Sciatic nerve (tissue), 2 donors: ENCODE results near the gene AKT1S1. TPM values are rescaled to one million over a fixed set of nuclear protein-coding genes. Genes with fewer than 3 reads are reported as not detected.

Source experiments
- ATAC-seq: fragments of 200-7000 bp; cut with Tn5 transposase; one replicate; pipeline ENCODE4 v1.9.1; 2020; ENCODE audit warnings: mild to moderate bottlenecking, moderate library complexity
- DNase-seq: peaks from one replicate; pipeline ENCODE4 v3.0.0-alpha.2; 2020; ENCODE audit warnings: low spot score
- intact Hi-C: fragments of 100-400 bp; cut with DNase I; formaldehyde crosslinking; loops from one replicate; pipeline ENCODE4 v1.14.2; 2022
- total RNA-seq: library from RNA; stranded (reverse); fragmentation: NEBNext Ultra II Directional; extraction: Animal tissue kit (Norgen Biotek cat#: 25700); gene quantifications from one replicate; pipeline ENCODE4 v1.2.1, GENCODE V29; 2021
- donor health status: DM: no; HTN: no; CAD: no.
- donor health status: DM: no; HTN: no; CAD: no.

The AKT1S1 gene
- total RNA-seq, 1 donor from 2014 or later: 36.6 TPM

- intact Hi-C loops: loop anchor here (5.0 kb wide), 2 partner anchors 1582 to 1668 kb away; no protein-coding TSS in a partner anchor
- DNase-seq (no peak), ATAC-seq (no peak)
Observed at GRCh38 chr19:49859682-49860335, 17.3 kb downstream of the AKT1S1 start.

- DNase-seq (peak; percentile 69), ATAC-seq (peak; percentile 5)
- intact Hi-C loops: loop anchor here (5.0 kb wide), 1 partner anchor 1584 kb away; no protein-coding TSS in a partner anchor
Observed at GRCh38 chr19:49858088-49858985, 18.8 kb downstream of the AKT1S1 start.

GRCh38 chr19:49857838-49858087 lies 19.4 kb downstream of the AKT1S1 start:
- no peak for DNase-seq
- intact Hi-C loops: loop anchor here (5.0 kb wide), 1 partner anchor 1585 kb away; no protein-coding TSS in a partner anchor
- no peak for ATAC-seq

GRCh38 chr19:49857061-49857837 lies 19.9 kb downstream of the AKT1S1 start:
- DNase-seq: no peak
- ATAC-seq: no peak
- intact Hi-C loops: loop anchor here (5.0 kb wide), 1 partner anchor 1585 kb away; no protein-coding TSS in a partner anchor

- ATAC-seq: no peak
- intact Hi-C loops: loop anchor here (5.0 kb wide), 1 partner anchor 1586 kb away; no protein-coding TSS in a partner anchor
Observed at GRCh38 chr19:49856574-49857021, 20.6 kb downstream of the AKT1S1 start.

GRCh38 chr19:49855676-49856573 lies 21.2 kb downstream of the AKT1S1 start:
- intact Hi-C loops: loop anchor here (5.0 kb wide), 1 partner anchor 1586 kb away; no protein-coding TSS in a partner anchor
- no peak for ATAC-seq
- DNase-seq: peak; percentile 60

More at GRCh38 chr19:49856574-49857021, 20.6 kb downstream of the AKT1S1 start:
- DNase-seq: peak; percentile 45

- no peak for ATAC-seq
- intact Hi-C loops: loop anchor here (5.0 kb wide), 1 partner anchor 1587 kb away; no protein-coding TSS in a partner anchor
- peak; percentile 55 for DNase-seq
Observed at GRCh38 chr19:49855277-49855675, 21.9 kb downstream of the AKT1S1 start.

- intact Hi-C loops: loop anchor here (5.0 kb wide), 1 partner anchor 1588 kb away; no protein-coding TSS in a partner anchor
- ATAC-seq (no peak), DNase-seq (peak; percentile 64)
Observed at GRCh38 chr19:49854378-49855263, 22.5 kb downstream of the AKT1S1 start.

GRCh38 chr19:49853852-49854377 lies 23.2 kb downstream of the AKT1S1 start:
- no peak for ATAC-seq
- intact Hi-C loops: no loop called here
- no peak for DNase-seq

GRCh38 chr19:49852631-49853126 lies 24.5 kb downstream of the AKT1S1 start:
- intact Hi-C loops: no loop called here
- ATAC-seq: no peak
- no peak for DNase-seq

GRCh38 chr19:49851456-49852259 lies 25.5 kb downstream of the AKT1S1 start:
- ATAC-seq (no peak), DNase-seq (peak; percentile 77)
- intact Hi-C loops: no loop called here

- intact Hi-C loops: no loop called here
- ATAC-seq (peak; percentile 97), DNase-seq (peak; percentile 94)
Observed at GRCh38 chr19:49850487-49851342, 26.4 kb downstream of the AKT1S1 start, which contains the start of gene PTOV1. TSS of gene PTOV1 (plus strand) at chr19:49851159.

GRCh38 chr19:49850221-49850486 lies 27.0 kb downstream of the AKT1S1 start:
- ATAC-seq (peak; percentile 10), DNase-seq (no peak)
- intact Hi-C loops: no loop called here

- ATAC-seq: no peak
- no peak for DNase-seq
- intact Hi-C loops: no loop called here
Observed at GRCh38 chr19:49849433-49850220, 27.5 kb downstream of the AKT1S1 start.
